GM12801 (cell line): ENCODE measurements around the gene TUNAR.

Experiments
- CTCF ChIP-seq: IDR thresholded peaks from one replicate; pipeline ENCODE4 v1.5.1; 2011; ENCODE audit warnings: control low read depth; ENCODE audit not compliant: insufficient read length; ENCODE audit errors: extremely low read depth

The TUNAR gene

GRCh38 chr14:95887351-95887750 lies 10.7 kb downstream of the TUNAR start:
- no peak for TF ChIP-seq CTCF

DNA sequence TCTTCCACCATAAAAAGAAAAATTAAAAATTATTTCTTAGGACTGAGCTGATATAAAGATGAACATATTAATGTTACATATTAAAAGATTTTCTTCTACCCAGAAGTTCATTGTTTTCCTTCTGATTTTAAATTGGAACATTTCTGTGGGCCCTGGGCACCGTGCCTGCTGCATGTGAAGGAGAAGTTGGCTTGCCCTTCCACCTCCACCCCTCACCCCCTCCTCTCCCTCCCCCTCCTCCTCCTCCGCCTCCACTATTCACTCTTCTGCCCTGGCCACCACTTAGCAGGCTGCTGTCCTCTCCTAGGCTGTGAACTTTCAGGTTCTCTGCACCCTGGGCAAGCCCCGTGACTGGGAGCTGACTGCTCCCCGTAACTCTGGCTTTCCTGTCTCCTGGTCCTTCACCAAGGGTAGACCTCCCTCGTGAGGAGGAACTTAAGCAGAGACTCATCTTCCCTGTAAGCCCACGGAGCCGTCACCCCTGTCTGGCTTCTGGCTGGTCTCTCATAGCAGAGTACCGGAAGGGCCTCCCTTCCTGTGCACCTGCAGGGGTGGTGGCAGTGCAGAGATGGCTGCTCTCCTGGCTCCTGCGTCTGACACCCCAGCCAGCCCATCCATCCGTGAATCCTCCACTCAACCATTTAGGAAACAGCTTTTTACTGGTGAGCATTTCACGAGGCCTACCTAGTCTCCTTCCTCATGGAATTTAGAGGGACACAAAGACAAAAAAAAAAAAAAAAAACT lies 12.8 kb downstream of the TUNAR start:
- TF ChIP-seq CTCF, result no peak

GRCh38 chr14:95891742-95892141 lies 15.1 kb downstream of the TUNAR start:
- no peak for TF ChIP-seq CTCF

- no peak for TF ChIP-seq CTCF
Measured at GRCh38 chr14:95892142-95892541, 15.5 kb downstream of the TUNAR start.

GRCh38 chr14:95895720-95896119 lies 19.1 kb downstream of the TUNAR start:
- no peak for TF ChIP-seq CTCF

GRCh38 chr14:95896498-95897135 lies 20.0 kb downstream of the TUNAR start:
- TF ChIP-seq CTCF, result no peak

DNA sequence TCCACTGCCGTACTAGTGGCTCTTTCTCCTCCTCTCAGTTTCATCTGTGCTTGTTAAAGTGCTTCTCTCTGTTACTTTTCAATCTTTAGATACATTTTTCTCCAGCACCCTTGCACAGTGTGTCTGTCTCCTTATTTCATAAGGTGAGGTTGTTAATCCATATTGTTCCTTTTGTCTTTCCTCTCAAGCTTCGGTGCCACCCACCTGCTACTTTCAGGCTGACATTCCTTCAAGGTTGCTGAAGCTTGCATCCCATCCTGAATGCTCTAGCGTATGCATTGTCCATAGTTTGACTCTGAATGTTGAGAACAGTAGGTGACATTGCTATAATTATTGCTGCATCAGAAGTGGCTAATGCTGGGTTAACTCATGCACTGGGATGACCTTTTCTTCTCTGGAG lies 20.6 kb downstream of the TUNAR start:
- TF ChIP-seq CTCF, result no peak
